HG03097 (cell line): Measurements from ENCODE around the gene SLC22A15.
"Not testable (repeated sequence)": the region's sequence is repeated elsewhere in the genome, so short reads cannot be mapped to it uniquely, and the experiment has no call there.

Experiments
- ATAC-seq: cut with Tn5 transposase; IDR thresholded peaks from one replicate; pipeline ENCODE4 v1.9.1; 2021; ENCODE audit not compliant: unreplicated experiment, low FRiP score

The SLC22A15 gene

GRCh38 chr1:115976062-115976920 is at the start of gene SLC22A15:
Gene SLC22A15, plus strand, starts transcription at chr1:115976513. Its CDS starts 115 bp downstream, at chr1:115976628.
- ATAC-seq: peak; percentile 58

- ATAC-seq: no peak
These were observed 48.3 kb upstream of the SLC22A15 start for GRCh38 chr1:115927971-115928370.

DNA sequence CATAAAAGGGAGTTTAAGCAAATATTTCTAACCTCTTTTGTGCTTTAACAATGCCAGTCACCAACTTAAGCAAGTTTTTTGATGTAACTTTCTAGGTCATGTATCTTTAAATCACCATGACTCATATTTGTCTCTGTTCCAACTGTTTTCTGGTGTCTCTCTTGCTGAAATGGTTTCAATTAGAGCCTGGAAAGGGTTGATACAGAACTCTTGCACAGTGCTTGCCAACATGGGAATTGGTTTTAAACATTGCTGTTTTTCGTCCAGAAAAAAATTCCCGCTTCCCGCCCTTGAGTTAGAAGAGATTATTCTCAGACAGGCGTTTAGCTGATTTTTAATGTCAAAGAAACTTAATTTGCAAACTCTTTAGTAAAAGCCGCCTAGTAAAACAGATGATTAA is 46.4 kb upstream of the SLC22A15 start:
- ATAC-seq: no peak

DNA sequence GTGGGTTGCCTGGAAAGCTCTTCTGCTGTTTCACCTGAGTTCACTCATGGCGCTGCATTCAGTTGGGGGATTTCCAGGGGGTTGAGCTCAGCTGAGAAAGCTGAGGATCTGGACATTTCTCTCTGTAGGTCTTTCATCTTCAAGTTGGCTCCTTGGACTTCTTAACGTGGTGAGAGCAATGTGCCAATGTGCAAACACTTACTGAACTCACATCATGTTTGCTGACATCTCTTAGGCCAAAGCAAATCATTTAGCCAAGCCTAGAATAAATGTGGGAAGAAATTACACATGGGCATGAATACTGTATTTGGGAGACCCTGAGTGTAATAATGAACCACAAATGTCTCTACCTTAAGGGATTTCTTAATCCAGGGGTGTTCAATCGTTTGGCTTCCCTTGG is 42.7 kb upstream of the SLC22A15 start:
- no peak for ATAC-seq

DNA sequence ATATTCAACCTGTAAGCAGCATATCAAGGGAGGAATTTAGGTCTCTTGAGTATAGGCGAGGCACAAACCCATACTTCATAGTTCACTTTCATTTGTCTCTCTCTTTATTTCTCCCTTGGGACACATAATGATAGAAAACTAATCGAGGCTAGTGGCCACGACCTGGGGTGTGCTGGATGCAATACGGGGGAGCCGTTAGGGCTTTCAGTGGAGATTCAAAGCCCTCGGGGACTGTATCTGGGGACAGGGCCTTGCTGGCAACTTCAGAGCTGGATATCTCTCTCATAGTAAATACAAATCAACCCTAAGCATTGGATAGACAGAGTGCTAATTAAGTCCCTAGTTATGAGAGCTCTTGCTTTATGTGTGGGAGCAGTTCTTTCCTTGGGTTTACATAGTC is 36.9 kb upstream of the SLC22A15 start:
- no peak for ATAC-seq

DNA sequence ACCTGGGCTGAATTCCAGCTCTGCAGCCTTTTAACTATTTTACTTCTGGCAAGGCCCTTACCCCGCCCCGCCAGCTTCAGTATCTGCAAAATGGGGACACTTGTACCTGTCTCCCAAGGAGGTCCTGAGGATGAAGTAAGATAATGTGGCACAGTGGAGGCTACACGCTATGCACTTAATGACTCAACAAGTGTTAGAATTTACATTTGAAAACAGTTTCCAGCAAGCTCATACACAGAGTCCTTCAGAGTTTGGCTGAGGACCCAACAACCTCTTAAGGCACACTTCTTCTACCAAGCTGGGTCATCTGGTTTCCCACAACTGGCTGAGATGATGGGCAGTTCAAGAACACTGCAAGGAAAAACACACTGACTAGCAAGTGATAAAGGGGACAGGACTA is 30.2 kb upstream of the SLC22A15 start:
- ATAC-seq: no peak

GRCh38 chr1:115949156-115949555 is 27.2 kb upstream of the SLC22A15 start:
- no peak for ATAC-seq

DNA sequence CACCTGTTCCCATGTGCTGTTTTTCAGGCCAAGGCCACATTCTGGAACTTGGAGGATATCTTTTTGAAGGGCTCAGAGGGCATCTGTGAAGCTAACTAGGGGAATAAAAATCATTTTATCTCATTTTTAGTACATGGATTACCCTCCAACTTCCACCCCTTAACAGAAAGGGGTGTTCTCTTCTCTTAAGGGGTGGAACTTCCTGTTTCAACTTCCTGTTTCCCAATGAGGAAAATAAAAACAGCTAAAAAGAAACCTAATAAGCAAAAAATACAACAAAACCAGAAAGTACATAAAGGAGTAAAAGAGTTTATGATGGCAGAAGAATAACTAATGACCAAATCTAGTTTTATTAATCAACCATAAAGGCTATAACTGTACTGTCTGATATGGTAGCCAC is 24.8 kb upstream of the SLC22A15 start:
- ATAC-seq: no peak

DNA sequence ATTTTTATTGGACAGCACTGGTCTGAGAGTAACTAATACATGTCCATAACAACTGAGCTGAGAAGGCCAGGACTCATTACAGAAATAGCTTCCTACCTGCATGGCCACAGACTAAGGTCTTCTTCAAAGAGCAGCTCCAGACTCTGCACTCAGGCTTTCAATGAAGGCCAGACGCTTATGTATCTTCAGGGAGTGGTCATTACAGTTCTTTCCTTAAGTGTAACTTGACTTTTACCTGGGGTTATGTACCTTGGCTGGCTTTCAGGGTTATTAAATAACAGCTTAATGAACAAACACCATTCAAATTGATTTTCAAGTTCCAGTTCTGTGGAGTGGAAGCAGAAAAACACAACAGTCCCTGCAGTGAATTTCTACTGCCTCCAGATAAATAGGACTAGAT is 23.8 kb upstream of the SLC22A15 start:
- ATAC-seq: no peak

DNA sequence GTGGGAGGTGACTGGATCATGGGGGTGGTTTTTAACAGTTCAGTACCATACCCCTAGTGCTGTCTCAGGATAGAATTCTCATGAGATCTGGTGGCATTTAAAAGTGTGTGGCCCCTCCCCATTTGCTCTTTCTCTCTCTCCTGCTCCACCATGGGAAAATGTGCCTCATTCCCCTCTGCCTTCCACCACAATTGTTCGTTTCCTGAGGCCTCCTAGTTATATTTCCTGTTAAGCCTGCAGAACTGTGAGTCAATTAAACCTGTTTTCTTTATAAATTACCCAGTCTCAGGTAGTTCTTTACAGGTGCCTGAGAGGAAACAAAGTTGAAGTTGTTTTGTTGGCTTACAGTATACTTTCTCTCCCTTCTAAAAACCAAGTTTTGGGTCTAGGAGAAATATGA is 23.1 kb upstream of the SLC22A15 start:
- no peak for ATAC-seq

- ATAC-seq: no peak
These were observed 21.6 kb upstream of the SLC22A15 start for GRCh38 chr1:115954684-115955083.

- no peak for ATAC-seq
These were observed 21.1 kb upstream of the SLC22A15 start for GRCh38 chr1:115955228-115955627.

DNA sequence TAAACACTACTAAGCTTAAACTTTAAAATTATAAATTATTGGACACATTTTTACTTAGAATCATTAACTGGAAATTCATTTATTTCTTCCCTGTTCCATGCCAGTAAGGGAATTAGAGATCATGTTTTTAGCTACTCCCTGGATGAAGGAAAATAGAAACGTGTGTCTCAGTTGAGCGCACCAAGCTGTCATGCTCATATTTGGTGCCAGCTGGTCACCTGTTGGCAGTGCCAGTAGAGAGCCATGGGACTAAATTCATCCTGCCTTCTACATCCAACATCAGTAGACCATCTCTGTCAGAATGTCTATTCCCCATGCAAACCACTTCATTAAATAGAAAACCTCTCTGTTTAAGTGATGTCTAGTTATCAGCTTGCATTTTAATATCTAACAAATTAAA is 17.4 kb upstream of the SLC22A15 start:
- ATAC-seq: no peak

- ATAC-seq: no peak
These were observed 6.8 kb upstream of the SLC22A15 start for GRCh38 chr1:115969509-115969908.

DNA sequence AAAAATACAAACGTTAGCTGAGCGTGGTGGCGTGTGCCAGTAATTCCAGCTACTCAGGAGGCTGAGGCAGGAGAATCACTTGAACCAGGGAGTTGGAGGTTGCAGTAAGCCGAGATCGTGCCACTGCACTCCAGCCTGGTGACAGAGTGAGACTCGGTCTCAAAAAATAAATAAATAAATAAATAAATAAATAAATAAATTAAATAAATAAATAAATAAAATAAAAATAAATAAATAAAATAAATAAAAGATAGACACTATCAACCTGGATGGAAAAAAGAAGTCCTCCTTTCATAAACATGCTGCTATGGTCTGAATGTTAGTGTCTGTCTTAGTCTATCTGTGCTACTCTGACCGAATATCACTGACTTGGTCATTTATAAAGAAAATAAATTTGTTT is 4.5 kb upstream of the SLC22A15 start:
- ATAC-seq: not testable (repeated sequence)

DNA sequence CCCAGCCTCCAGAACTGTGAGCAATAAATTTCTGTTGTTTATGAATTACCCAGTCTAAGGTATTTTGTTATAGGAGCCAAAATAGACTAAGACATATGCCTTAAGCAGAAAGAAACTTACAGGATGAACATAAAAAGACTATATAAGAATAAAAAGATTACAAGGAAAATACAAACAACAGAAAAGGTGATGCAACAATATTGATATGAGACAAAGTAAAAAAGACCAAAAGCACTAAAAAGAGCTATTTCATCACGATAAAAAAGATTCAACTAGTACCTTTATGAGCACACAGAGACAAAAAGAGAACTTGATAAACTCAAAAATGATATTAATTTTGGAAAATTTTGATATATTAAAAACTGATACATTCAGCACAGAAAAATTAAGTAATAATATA is 3.2 kb upstream of the SLC22A15 start:
- no peak for ATAC-seq

DNA sequence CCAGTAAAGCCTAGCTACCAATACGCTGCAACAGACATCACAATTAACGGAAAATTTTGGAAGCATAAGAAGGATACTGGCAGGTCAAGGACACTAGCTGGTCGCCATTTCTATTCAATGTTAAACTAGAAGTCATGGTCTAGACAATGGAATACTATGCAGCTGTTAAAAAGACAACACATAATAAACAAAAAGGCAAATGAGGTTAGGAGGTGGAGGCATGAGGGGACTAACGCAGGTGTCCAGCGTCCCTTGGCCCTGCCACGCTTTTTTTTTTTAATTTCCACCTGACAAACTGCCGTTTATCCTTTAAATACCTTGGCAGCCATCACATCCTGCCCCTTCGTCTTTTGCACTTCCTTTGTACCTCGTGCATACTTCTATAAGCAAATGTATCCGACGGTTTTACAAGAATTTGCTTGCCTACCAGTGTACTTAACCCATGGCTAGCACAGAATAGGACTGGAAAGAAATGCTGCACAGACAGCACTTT is 698 bp upstream of the SLC22A15 start:
- no peak for ATAC-seq

DNA sequence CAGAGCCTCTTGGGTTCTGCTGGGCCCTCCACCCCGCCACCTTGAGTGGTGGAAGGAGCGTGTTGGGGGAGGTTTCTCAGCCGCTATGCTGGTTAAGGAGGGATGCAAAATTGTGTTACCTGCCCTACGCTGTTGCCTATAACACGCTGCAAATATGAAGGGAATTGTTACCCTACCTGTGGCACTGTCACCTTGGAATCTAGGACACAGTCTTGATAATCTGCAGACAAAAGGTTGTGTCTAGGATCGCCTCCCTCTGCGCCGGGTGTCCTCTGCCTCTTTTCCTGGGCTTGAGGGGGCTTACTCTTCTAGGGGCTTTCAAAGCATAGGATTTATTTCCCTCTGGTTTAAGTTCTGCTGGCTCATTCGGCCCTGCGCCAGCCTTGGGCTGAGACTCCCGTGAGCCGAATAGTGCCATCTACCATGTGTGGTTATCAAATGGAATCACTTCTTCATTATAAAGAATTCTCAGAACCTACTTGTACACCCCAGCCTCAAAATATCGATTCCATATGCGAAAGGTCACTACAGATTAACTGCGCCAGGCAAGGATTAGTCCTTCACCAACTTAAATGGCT is 697 bp downstream of the SLC22A15 start:
- no peak for ATAC-seq

DNA sequence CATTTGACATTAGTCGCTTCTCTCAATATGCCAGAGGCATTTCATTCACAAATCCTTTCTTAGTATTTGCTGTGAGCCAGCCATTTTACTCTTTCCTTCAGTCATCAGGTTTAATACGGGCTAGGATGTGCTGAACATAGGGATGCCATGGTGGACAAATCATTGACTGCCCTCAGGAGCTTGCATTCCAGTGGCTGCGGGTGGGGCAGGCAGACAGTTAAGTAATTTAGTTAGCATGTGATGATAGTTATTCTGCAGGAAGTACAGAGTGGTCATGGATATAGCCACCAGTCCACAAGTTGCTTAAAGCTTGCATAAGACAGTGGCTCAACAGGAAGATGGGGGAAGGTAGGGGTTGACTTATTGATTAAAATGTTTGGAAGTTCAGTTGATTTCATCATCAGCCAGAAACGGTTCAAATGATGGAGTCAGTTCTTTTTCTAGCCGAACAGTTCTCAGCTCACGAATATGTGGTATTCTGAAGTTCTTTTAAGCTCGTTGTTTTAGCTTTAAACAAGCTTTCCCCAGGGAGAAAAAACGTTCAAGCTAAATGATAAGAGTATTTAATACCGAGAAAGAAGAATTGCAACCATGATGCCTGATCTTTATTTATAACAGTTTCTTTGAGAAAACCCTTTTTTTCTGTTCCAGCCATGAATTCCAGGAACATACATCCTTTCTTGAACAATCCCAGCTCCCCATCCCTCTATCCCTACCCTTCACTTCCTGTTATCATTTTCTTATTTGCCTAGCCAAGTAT is 1.4 kb downstream of the SLC22A15 start:
- ATAC-seq: no peak

GRCh38 chr1:115978292-115978941 is 2.1 kb downstream of the SLC22A15 start:
- ATAC-seq: no peak

- ATAC-seq: no peak
These were observed 3.8 kb downstream of the SLC22A15 start for GRCh38 chr1:115980156-115980555.
